K562 (cell line): ENCODE data around the gene TCF3. TPM values are rescaled to one million over a fixed set of nuclear protein-coding genes. Genes with fewer than 3 reads are reported as not detected.
A peak's percentile ranks its signal among the peaks of the same experiment; 100 is the strongest.

Experiments
- HMGXB4 ChIP-seq: sonication (generic); formaldehyde crosslinking; IDR thresholded peaks from 2 replicates; pipeline ENCODE4 v1.8.1; 2023; ENCODE audit warnings: mild to moderate bottlenecking, missing genetic modification reagents
- KDM5B ChIP-seq: fragments of 200-600 bp; sonication (generic); IDR thresholded peaks from 2 replicates; pipeline ENCODE4 v1.6.1; 2012; ENCODE audit warnings: low read depth, mild to moderate bottlenecking, moderate library complexity, low read length, control low read depth, inconsistent platforms; ENCODE audit not compliant: insufficient replicate concordance
- LEF1 ChIP-seq: fragments of 450-650 bp; IDR thresholded peaks from 2 replicates; pipeline ENCODE4 v1.6.1; 2016; ENCODE audit warnings: mild to moderate bottlenecking
- MAFF ChIP-seq: IDR thresholded peaks from 2 replicates; pipeline ENCODE4 v1.6.1; 2012; ENCODE audit warnings: low read length, improper control_type of control experiment
- RBM15 ChIP-seq: fragments of 200-400 bp; formaldehyde crosslinking; IDR thresholded peaks from 2 replicates; pipeline ENCODE4 v1.6.1; 2018; ENCODE audit warnings: mild to moderate bottlenecking, low read length, moderate library complexity; ENCODE audit not compliant: insufficient read depth
- SIRT6 ChIP-seq: IDR thresholded peaks from one replicate; pipeline ENCODE4 v1.6.1; 2012; ENCODE audit warnings: low read depth, mild to moderate bottlenecking, control low read depth, inconsistent platforms, low read length, moderate library complexity
- TAF1 ChIP-seq: IDR thresholded peaks from 2 replicates; pipeline ENCODE4 v1.6.1; 2011; ENCODE audit warnings: mild to moderate bottlenecking, low read length, moderate library complexity; ENCODE audit not compliant: insufficient read depth, control insufficient read depth, severe bottlenecking; ENCODE audit errors: extremely low read depth
- ZNF318 ChIP-seq, 2 experiments: fragments of 450-650 bp; IDR thresholded peaks; 2 replicates each; pipeline ENCODE4 v1.6.1; 2016; ENCODE audit warnings: mild to moderate bottlenecking in 2 of 2, borderline replicate concordance in 1 of 2, low read depth in 1 of 2, moderate library complexity in 1 of 2
- polyA plus RNA-seq, 8 experiments: library from polyadenylated mRNA; depleted of rRNA in 4 of 8; stranded (reverse) in 5 of 8; unstranded in 3 of 8; fragments of >200 nt; fragmentation: Nextera tagmentation in 2 of 8; fragmentation: Illumina TruSeq in 1 of 8; extraction: Ambion mirVana in 2 of 8; extraction: Trizol in 1 of 8; gene quantifications; 2 replicates each; pipeline versions ENCODE4 v1.2.1 to v1.2.3, GENCODE V29; 2011 to 2014; ENCODE audit warnings: inconsistent platforms in 1 of 8, missing spikeins in 1 of 8
- total RNA-seq, 7 experiments: library from RNA; depleted of rRNA in 6 of 7; stranded (reverse); fragments of >200 nt in 6 of 7; fragmentation: Illumina TruSeq in 2 of 7; extraction: Trizol in 2 of 7; gene quantifications; 2 replicates each; pipeline versions ENCODE4 v1.2.1 to v1.2.3, GENCODE V29; 2011 to 2021; ENCODE audit warnings: low replicate concordance in 1 of 7
- TF ChIP-seq, protein P1 (sequence below), 2 experiments: fragments of 450-650 bp; IDR thresholded peaks; 2 replicates each; pipeline ENCODE4 v1.6.1; 2018; ENCODE audit warnings: mild to moderate bottlenecking in 2 of 2, low read depth in 1 of 2; ENCODE audit not compliant: partially characterized antibody in 2 of 2
- TF ChIP-seq, protein P2 (sequence below): fragments of 450-650 bp; formaldehyde crosslinking; conservative IDR thresholded peaks from 2 replicates; pipeline ENCODE4 v1.4.0; 2022; ENCODE audit warnings: mild to moderate bottlenecking, missing genetic modification characterization

The TCF3 gene
- total and polyA plus RNA-seq, 9 of the 15 experiments (the other 6 are each of a cell fraction or from before 2014, with no cell fraction given) = 5.6 to 259 (median 84.0) TPM

- TF ChIP-seq TAF1 = peak; percentile 82
- TF ChIP-seq SIRT6 = no peak
- no peak for TF ChIP-seq ZNF318 (IDR thresholded peaks at IDR 0.05; ENCODE audit: borderline replicate concordance in 1 of 2, low read depth in 1 of 2)
- TF ChIP-seq, protein P1, sequence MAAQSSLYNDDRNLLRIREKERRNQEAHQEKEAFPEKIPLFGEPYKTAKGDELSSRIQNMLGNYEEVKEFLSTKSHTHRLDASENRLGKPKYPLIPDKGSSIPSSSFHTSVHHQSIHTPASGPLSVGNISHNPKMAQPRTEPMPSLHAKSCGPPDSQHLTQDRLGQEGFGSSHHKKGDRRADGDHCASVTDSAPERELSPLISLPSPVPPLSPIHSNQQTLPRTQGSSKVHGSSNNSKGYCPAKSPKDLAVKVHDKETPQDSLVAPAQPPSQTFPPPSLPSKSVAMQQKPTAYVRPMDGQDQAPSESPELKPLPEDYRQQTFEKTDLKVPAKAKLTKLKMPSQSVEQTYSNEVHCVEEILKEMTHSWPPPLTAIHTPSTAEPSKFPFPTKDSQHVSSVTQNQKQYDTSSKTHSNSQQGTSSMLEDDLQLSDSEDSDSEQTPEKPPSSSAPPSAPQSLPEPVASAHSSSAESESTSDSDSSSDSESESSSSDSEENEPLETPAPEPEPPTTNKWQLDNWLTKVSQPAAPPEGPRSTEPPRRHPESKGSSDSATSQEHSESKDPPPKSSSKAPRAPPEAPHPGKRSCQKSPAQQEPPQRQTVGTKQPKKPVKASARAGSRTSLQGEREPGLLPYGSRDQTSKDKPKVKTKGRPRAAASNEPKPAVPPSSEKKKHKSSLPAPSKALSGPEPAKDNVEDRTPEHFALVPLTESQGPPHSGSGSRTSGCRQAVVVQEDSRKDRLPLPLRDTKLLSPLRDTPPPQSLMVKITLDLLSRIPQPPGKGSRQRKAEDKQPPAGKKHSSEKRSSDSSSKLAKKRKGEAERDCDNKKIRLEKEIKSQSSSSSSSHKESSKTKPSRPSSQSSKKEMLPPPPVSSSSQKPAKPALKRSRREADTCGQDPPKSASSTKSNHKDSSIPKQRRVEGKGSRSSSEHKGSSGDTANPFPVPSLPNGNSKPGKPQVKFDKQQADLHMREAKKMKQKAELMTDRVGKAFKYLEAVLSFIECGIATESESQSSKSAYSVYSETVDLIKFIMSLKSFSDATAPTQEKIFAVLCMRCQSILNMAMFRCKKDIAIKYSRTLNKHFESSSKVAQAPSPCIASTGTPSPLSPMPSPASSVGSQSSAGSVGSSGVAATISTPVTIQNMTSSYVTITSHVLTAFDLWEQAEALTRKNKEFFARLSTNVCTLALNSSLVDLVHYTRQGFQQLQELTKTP (IDR thresholded peaks at IDR 0.05; ENCODE audit: low read depth in 1 of 2, partially characterized antibody in 2 of 2) = no peak
- TF ChIP-seq LEF1 = no peak
- TF ChIP-seq HMGXB4 (CRISPR knock-in tag) = no peak; the same call in none of the 2 replicates
- no peak for TF ChIP-seq MAFF
- TF ChIP-seq, protein P2, sequence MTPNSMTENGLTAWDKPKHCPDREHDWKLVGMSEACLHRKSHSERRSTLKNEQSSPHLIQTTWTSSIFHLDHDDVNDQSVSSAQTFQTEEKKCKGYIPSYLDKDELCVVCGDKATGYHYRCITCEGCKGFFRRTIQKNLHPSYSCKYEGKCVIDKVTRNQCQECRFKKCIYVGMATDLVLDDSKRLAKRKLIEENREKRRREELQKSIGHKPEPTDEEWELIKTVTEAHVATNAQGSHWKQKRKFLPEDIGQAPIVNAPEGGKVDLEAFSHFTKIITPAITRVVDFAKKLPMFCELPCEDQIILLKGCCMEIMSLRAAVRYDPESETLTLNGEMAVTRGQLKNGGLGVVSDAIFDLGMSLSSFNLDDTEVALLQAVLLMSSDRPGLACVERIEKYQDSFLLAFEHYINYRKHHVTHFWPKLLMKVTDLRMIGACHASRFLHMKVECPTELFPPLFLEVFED (CRISPR knock-in tag) = peak; percentile 63; the same call in 1 of the 2 replicates
- TF ChIP-seq RBM15 = no peak
- TF ChIP-seq KDM5B = peak; percentile 80
Measured at GRCh38 chr19:1592024-1592754, 60.2 kb downstream of the TCF3 start (continued).
